SK-N-SH treated with all-trans-retinoic acid at 6 μM for 48 hours (cell line): Measurements from ENCODE around the gene TPRG1.

Experiments
- ATAC-seq: fragments of 200-7000 bp; cut with Tn5 transposase; 3 replicates; pipeline ENCODE4 v1.9.1; 2020; ENCODE audit warnings: mild to moderate bottlenecking, moderate library complexity
- ARNTL ChIP-seq: fragments of 450-650 bp; formaldehyde crosslinking; IDR thresholded peaks from 2 replicates; pipeline ENCODE4 v1.5.0; 2020; ENCODE audit warnings: low read depth, mild to moderate bottlenecking, moderate library complexity, borderline replicate concordance
- BACH2 ChIP-seq: fragments of 250-450 bp; sonication (Bioruptor Pico); IDR thresholded peaks from 2 replicates; pipeline ENCODE4 v1.9.0; 2021; ENCODE audit warnings: mild to moderate bottlenecking, borderline replicate concordance
- CREB5 ChIP-seq: fragments of 250-450 bp; sonication (Bioruptor Pico); IDR thresholded peaks from 2 replicates; pipeline ENCODE4 v1.5.1; 2020; ENCODE audit warnings: low read depth, mild to moderate bottlenecking, moderate library complexity
- CSDC2 ChIP-seq: fragments of 250-450 bp; sonication (Bioruptor Pico); IDR thresholded peaks from 2 replicates; pipeline ENCODE4 v1.5.0; 2020; ENCODE audit warnings: mild to moderate bottlenecking, moderate library complexity
- CSRNP3 ChIP-seq: fragments of 250-450 bp; sonication (Bioruptor Pico); IDR thresholded peaks from 2 replicates; pipeline ENCODE4 v1.5.1; 2021; ENCODE audit warnings: mild to moderate bottlenecking, moderate library complexity
- ESRRG ChIP-seq: fragments of 250-450 bp; sonication (Bioruptor Pico); IDR thresholded peaks from 2 replicates; pipeline ENCODE4 v1.6.1; 2021; ENCODE audit warnings: mild to moderate bottlenecking
- ISL1 ChIP-seq: fragments of 250-450 bp; sonication (Bioruptor Pico); IDR thresholded peaks from 2 replicates; pipeline ENCODE4 v2.1.2; 2022; ENCODE audit warnings: mild to moderate bottlenecking, moderate library complexity
- OSR1 ChIP-seq: fragments of 250-450 bp; sonication (Bioruptor Pico); IDR thresholded peaks from 2 replicates; pipeline ENCODE4 v1.8.0; 2022; ENCODE audit warnings: moderate library complexity, mild to moderate bottlenecking, inconsistent platforms
- PATZ1 ChIP-seq: fragments of 250-450 bp; sonication (Bioruptor Pico); IDR thresholded peaks from 2 replicates; pipeline ENCODE4 v1.8.0; 2020; ENCODE audit warnings: mild to moderate bottlenecking, moderate library complexity, borderline replicate concordance
- POU6F1 ChIP-seq: fragments of 250-450 bp; sonication (Bioruptor Pico); IDR thresholded peaks from 2 replicates; pipeline ENCODE4 v1.8.0; 2021; ENCODE audit warnings: low read depth, mild to moderate bottlenecking, moderate library complexity, borderline replicate concordance
- RARB ChIP-seq: fragments of 250-450 bp; sonication (Bioruptor Pico); IDR thresholded peaks from 2 replicates; pipeline ENCODE4 v1.8.0; 2021; ENCODE audit warnings: mild to moderate bottlenecking, moderate library complexity
- SNAI2 ChIP-seq: fragments of 250-450 bp; sonication (Bioruptor Pico); IDR thresholded peaks from 2 replicates; pipeline ENCODE4 v1.5.0; 2020; ENCODE audit warnings: mild to moderate bottlenecking, moderate library complexity
- TCF4 ChIP-seq: fragments of 250-450 bp; sonication (Bioruptor Pico); IDR thresholded peaks from 2 replicates; pipeline ENCODE4 v1.8.0; 2021; ENCODE audit warnings: mild to moderate bottlenecking, moderate library complexity, borderline replicate concordance
- TOX ChIP-seq: fragments of 250-450 bp; sonication (Bioruptor Pico); IDR thresholded peaks from 2 replicates; pipeline ENCODE4 v1.8.0; 2021; ENCODE audit warnings: mild to moderate bottlenecking, moderate library complexity, borderline replicate concordance
- TSHZ2 ChIP-seq: fragments of 250-450 bp; sonication (Bioruptor Pico); IDR thresholded peaks from 2 replicates; pipeline ENCODE4 v1.5.0; 2020; ENCODE audit warnings: mild to moderate bottlenecking, moderate library complexity
- ZC3H10 ChIP-seq: fragments of 250-450 bp; sonication (Bioruptor Pico); IDR thresholded peaks from 2 replicates; pipeline ENCODE4 v1.5.1; 2021; ENCODE audit warnings: mild to moderate bottlenecking, moderate library complexity
- ZFP3 ChIP-seq: fragments of 250-450 bp; sonication (Bioruptor Pico); IDR thresholded peaks from 2 replicates; pipeline ENCODE4 v1.5.0; 2020; ENCODE audit warnings: mild to moderate bottlenecking, moderate library complexity
- ZNF565 ChIP-seq: fragments of 450-650 bp; formaldehyde crosslinking; conservative IDR thresholded peaks from 2 replicates; pipeline ENCODE4 v1.5.0; 2020; ENCODE audit warnings: low read depth, mild to moderate bottlenecking, moderate library complexity
- ZNF70 ChIP-seq: fragments of 450-650 bp; formaldehyde crosslinking; IDR thresholded peaks from 2 replicates; pipeline ENCODE4 v1.5.0; 2020; ENCODE audit warnings: mild to moderate bottlenecking, moderate library complexity
- ZNF8 ChIP-seq: fragments of 450-650 bp; formaldehyde crosslinking; IDR thresholded peaks from 2 replicates; pipeline ENCODE4 v1.5.0; 2020; ENCODE audit warnings: mild to moderate bottlenecking, moderate library complexity

The TPRG1 gene

GRCh38 chr3:189229196-189229828 is 57.5 kb downstream of the TPRG1 start (continued):
- TF ChIP-seq CSRNP3 (CRISPR knock-in tag) (no peak), ARNTL (no peak), ZC3H10 (no peak)

GRCh38 chr3:189232790-189233189 is 61.0 kb downstream of the TPRG1 start:
- TF ChIP-seq ZNF70 (CRISPR knock-in tag), result no peak
- TF ChIP-seq ISL1 (CRISPR knock-in tag), result no peak
- no peak for TF ChIP-seq BACH2
- TF ChIP-seq TOX (CRISPR knock-in tag), result no peak
- no peak for TF ChIP-seq PATZ1 (CRISPR knock-in tag)
- TF ChIP-seq CSDC2 (CRISPR knock-in tag), result no peak
- no peak for TF ChIP-seq SNAI2
- TF ChIP-seq OSR1 (CRISPR knock-in tag), result no peak
- no peak for TF ChIP-seq ZC3H10
- no peak for TF ChIP-seq CSRNP3 (CRISPR knock-in tag)
- no peak for TF ChIP-seq CREB5 (CRISPR knock-in tag)
- TF ChIP-seq POU6F1 (CRISPR knock-in tag), result no peak
- TF ChIP-seq TCF4 (CRISPR knock-in tag), result no peak
- TF ChIP-seq RARB (CRISPR knock-in tag), result no peak
- TF ChIP-seq, all 23 proteins: peak for 0
- ATAC-seq, result no peak; the same call in 2 of the 3 replicates

GRCh38 chr3:189233225-189233858 is 61.6 kb downstream of the TPRG1 start:
- ATAC-seq, result peak; percentile 95
- TF ChIP-seq ZNF8 (no peak), CSDC2 (CRISPR knock-in tag) (no peak), TSHZ2 (CRISPR knock-in tag) (no peak), TOX (CRISPR knock-in tag) (no peak), RARB (CRISPR knock-in tag) (no peak), ESRRG (CRISPR knock-in tag) (no peak), ZC3H10 (no peak), ZFP3 (CRISPR knock-in tag) (no peak), CSRNP3 (CRISPR knock-in tag) (no peak), ISL1 (CRISPR knock-in tag) (no peak), PATZ1 (CRISPR knock-in tag) (no peak), POU6F1 (CRISPR knock-in tag) (no peak), ZNF565 (no peak)
